ENCODE measurements around the gene BMF. TPM values are rescaled to one million over a fixed set of nuclear protein-coding genes. Genes with fewer than 3 reads are reported as not detected.

The BMF gene
- total RNA-seq, 1 experiment from 2014 or later = 0.20 TPM

DNA sequence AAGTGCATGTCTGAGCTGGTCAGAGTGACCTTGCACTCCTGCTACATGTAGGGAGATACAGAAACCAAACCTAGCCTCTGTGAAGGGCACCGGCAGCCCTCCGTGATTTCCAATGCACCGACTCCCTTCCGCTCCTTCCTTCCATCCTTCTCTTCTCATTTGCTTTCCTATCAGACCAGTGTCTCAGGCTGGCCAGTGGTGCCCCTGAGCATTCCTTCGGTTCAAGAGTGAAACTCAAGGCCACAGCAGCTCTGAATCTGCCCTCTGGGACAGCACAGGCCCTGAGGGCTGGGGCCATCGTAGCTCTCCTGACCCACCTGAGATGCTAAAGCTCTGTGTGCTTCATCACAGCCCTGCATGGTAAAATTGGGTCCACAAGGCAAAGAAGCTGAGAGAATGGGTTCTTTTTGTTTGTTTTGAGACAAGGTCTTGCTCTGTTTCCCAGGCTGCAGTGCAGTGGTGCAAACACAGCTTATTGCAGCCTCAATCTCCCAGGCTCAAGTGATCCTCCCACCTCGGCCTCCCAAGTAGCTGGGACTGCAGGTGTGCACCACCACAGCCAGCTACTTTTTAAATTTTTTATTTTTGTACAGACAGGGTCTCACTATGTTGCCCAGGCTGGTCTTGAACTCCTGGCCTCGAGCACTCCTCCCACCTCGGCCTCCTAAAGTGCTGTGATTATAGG, 2.3 kb upstream of the BMF start:
- DNase-seq = no peak
- Histone ChIP-seq H3K36me3 (no peaks in the 10 kb centered on the region), H3K4me3 (no peak overlapping the region), H3K9me3 (no peaks in the 10 kb centered on the region), H3K27me3 (no peaks in the 10 kb centered on the region)

GRCh38 chr15:40108061-40108854, 421 bp downstream of the BMF start:
- peak; percentile 74 for DNase-seq
- Histone ChIP-seq H3K4me3 (peak overlapping the region; percentile 44), H3K27me3 (no peaks in the 10 kb centered on the region), H3K9me3 (no peaks in the 10 kb centered on the region), H3K36me3 (no peaks in the 10 kb centered on the region)

GRCh38 chr15:40106203-40107161, 2.2 kb downstream of the BMF start:
- H3K9me3 ChIP-seq = no peaks in the 10 kb centered on the region
- H3K36me3 ChIP-seq = no peaks in the 10 kb centered on the region
- no peaks in the 10 kb centered on the region for H3K27me3 ChIP-seq
- DNase-seq = no peak
- H3K4me3 ChIP-seq = no peak overlapping the region

- no peak for DNase-seq
- no peaks in the 10 kb centered on the region for H3K36me3 ChIP-seq
- no peaks in the 10 kb centered on the region for H3K27me3 ChIP-seq
- H3K9me3 ChIP-seq = no peaks in the 10 kb centered on the region
- no peak overlapping the region for H3K4me3 ChIP-seq
Measured at GRCh38 chr15:40105517-40106202, 3.0 kb downstream of the BMF start.

DNA sequence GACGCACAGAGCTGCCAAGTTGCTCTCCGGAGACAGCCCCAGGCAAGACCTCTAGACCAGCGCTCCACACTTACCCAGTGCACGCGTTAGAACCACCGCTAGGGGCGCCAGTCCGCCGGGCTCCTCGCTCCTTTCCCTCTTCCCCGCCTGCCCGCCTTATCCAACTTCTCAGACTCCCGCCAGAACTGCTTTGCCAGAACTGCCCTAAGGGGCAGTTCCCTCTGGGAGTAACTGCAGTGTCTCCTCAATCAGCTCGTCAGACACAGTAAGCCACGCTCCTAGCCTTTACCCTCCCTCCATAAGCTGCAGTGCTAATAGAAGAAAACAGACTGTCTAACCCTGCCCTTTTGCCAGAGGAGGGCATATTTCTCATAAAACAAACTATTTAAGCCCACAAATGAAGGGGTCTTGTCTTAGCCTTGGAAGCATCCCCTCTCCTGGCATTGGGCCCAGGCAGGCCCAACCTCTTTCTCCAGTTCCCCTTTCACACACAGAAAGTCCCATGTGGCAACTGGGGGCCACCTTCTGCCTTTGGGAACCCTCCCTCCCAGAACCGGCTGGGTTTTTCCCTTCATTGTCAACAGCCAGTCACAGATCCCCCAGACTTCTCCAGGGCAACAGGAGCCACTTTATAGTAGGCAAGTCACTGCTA, 3.7 kb downstream of the BMF start:
- DNase-seq = peak; percentile 91
- Histone ChIP-seq H3K9me3 (no peaks in the 10 kb centered on the region), H3K27me3 (no peaks in the 10 kb centered on the region), H3K4me3 (no peak overlapping the region), H3K36me3 (no peaks in the 10 kb centered on the region)

DNA sequence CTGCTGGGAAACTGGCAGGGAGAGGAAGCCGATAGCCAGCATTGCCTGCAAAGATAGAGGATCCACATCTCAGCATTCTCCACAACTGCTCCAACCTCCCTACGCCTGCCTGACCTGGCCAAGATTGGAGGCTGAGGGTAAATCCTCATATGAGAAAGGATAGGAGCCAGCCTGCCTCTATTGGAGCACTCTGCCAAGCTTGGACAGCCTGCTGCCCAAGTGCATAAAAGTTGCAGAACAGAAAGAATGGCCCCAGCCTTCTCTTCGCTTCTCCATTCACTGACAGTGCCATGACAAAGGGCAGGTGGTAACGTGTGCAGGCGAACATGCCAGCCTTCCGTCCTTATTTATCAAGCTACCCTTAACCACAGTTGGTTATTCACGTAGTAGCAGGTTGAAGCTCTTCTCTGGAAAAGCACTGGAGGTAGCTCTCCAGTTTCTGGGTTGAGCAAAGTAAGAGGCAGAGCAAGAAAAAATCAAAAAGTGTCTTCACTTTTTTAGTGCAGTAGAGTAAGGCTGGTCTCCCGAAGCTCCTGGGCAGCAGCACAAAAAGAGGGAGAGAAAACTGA, 4.3 kb downstream of the BMF start:
- no peak overlapping the region for H3K4me3 ChIP-seq
- H3K27me3 ChIP-seq = no peaks in the 10 kb centered on the region
- no peak for DNase-seq
- H3K9me3 ChIP-seq = no peaks in the 10 kb centered on the region
- no peaks in the 10 kb centered on the region for H3K36me3 ChIP-seq

DNA sequence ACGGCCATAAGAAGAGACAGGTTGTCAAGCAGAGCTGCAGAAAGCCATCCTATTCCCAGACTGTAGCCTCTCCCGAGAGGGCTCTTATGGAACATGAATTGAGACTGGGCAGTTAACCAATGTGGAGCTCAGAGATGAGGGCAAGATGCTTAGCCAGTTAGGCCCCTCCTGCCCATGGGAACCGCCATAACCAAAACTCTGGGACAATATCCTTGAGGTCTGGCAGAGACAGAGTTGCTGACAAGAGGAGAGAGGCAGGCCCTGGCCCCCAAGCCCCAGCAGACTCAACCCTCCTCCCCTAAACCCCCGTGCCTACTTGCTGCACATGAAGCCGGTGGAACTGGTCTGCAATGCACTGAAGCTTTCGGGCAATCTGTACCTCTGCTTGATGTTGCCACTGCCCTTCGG, 4.8 kb downstream of the BMF start:
- Histone ChIP-seq H3K36me3 (no peaks in the 10 kb centered on the region), H3K9me3 (no peaks in the 10 kb centered on the region), H3K27me3 (no peaks in the 10 kb centered on the region), H3K4me3 (no peak overlapping the region)
- no peak for DNase-seq

DNA sequence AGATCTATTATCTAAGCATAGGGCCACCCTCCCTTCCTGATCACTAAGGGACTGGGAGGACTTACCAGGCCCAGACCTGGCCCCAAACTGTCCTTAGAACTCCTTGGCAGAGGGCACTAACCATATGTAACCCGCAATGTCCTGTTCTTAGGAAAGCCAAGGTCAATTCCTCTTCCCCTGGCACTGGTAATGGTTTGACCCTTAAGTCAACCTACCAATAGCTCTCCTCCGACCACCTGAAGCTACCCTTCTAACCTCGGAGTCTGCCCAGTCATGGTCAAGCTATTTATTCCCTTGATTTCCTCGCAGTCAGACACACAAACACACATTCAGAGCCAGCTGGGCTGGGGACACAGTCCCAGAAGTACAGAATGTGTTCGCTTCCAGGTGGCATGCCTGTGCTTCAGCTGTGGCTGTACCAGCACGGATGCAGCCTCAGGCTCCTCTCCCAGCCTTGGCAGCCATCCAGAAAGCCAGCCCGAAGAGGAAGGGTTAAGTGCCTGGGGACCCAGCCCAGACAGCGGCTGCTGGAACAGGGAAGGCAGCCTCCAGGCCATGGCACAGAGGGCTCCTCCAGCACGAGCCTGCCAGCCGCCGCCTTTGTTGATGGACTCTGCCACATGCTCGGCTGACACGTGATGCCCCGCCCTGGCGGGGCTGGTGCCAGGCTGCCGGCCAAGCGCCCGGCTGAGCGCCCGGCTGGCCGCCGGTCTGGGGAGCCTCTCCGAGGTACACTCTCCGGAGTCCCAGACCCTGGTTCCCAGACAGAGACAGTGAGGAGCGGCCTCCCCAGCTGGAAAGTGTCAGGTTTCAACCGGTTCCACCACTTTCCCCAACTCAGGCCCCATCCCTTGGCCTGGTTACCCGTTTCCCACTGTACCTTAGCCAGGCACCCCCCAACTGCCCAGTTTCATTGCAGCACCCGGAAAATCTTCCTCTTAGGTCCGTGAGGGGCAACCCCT, 5.5 kb downstream of the BMF start:
- Histone ChIP-seq H3K36me3 (no peaks in the 10 kb centered on the region), H3K4me3 (no peak overlapping the region), H3K27me3 (no peaks in the 10 kb centered on the region), H3K9me3 (no peaks in the 10 kb centered on the region)
- DNase-seq = peak; percentile 81

- H3K9me3 ChIP-seq = no peaks in the 10 kb centered on the region
- no peak for DNase-seq
- no peaks in the 10 kb centered on the region for H3K27me3 ChIP-seq
- H3K36me3 ChIP-seq = no peaks in the 10 kb centered on the region
- no peak overlapping the region for H3K4me3 ChIP-seq
Measured at GRCh38 chr15:40100947-40101905, 7.5 kb downstream of the BMF start.

DNA sequence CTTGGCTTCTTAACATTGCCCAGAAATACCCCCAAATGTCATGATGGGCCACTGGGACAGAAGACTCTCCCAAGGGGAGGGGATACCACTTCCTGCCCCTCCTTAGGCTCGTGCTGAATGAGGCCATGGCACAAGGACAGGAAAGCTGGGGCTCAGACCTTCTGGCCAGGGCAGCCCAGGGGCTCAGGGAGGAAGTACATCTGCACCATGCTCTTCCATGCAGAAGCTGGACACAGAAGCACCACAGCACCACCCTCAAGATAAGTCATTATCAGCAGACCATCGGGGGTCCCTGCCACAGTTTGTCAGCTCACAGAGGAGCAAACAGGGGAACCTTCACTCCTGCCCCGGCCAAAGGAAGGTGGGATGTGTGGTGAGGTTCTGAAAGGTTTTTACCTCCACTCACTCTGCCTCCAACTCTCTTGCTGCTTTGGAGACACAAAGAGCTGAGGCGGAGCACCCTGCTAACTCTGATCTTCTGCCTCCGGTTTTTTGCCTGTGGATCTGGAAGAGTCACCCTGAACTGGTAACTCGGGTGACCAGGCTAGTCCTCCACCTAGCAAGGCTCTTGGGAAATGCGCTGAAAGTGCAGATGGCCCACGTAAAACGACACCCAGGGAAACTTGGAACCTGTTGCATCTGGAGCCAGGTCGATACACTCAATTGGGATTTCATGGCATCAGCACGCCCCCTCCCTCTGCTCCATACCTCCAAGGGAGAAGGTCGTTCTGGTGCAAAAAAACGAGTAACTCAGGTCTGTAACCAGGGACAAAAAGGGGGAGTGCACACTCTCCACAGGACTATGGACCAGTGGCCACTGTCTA, 8.3 kb downstream of the BMF start:
- peak; percentile 32 for DNase-seq
- Histone ChIP-seq H3K4me3 (no peak overlapping the region), H3K36me3 (no peaks in the 10 kb centered on the region), H3K27me3 (no peaks in the 10 kb centered on the region), H3K9me3 (no peaks in the 10 kb centered on the region)

DNA sequence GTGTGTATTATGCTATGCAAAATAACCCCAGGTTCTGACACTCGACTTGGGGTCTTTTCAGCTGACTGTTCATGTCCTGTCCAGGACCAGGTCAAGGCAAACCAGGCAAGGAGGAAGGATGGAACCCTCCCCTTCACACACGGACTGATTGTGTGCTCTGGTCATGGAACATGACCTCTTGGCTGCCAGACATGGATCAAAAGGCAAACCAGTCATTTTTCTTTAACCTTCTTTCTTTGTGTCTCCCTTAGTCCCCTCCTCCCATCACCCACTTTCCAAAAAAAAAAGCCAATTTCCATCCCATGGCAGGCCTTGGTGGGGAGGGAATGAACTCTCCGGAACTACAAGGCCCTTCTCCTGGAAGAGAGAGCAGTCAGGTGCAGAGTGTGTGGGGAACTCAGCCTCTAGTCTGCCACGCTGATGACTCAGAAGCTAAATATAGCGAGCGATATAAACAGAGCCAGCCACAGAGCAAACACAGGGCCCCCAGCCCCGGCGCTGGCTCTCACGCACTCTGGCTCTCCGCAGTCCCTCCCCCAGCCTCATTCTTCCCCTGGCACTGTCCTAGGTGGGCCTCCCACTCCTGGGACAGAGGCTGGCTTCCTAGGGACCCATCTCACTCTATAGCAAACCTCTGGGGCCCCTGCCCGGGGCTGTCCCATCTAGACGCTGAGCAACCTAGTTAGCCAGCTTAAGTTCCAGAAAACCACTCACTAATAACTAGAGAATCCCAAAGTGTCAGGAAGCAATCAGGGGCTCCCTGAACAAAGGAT, 10.0 kb downstream of the BMF start:
- Histone ChIP-seq H3K9me3 (no peaks in the 10 kb centered on the region), H3K4me3 (no peak overlapping the region), H3K27me3 (no peaks in the 10 kb centered on the region), H3K36me3 (no peaks in the 10 kb centered on the region)
- DNase-seq = peak; percentile 78

DNA sequence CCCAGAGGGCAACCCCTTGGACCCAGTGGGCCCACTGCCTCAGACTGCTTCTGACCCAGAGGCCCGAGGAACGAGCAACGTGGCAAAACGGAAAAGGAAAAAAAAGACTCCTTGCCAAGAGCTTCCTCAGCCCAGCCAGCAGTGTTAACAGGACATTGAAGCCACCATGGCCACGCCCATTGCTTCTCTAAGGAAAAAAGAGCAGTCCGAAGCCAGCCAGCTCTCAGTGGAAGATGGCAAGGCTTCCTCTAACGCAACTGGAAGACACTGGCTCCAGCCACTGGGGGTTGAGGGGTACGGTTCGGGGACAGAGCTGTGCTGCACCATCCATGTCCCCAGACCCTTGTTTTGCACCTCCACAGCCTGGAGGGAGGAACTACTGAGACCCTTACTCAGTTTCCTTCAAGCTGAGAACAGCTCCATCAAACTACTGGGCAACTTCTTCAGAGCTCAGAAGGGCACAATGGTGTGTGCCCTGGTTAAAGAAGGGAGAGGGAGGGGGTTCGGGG, 10.7 kb downstream of the BMF start:
- H3K27me3 ChIP-seq = no peaks in the 10 kb centered on the region
- H3K9me3 ChIP-seq = no peaks in the 10 kb centered on the region
- no peak overlapping the region for H3K4me3 ChIP-seq
- no peaks in the 10 kb centered on the region for H3K36me3 ChIP-seq
- DNase-seq = no peak
